Measurements from ENCODE around the gene TGFA.

- no peak for TF ChIP-seq CTCF (IDR thresholded peaks at IDR 0.05; ENCODE audit: low read depth, low read length, poor library complexity, severe bottlenecking)
- TF ChIP-seq EZH2phosphoT487 (IDR thresholded peaks at IDR 0.05; ENCODE audit: borderline replicate concordance, low read length) = no peak
These were observed 79.3 kb downstream of the TGFA start for GRCh38 chr2:70474256-70474848.
